Hepatocyte (in vitro differentiated cells): ENCODE results near the gene MB.

ENCODE experiments used
- CTCF ChIP-seq: fragments of 200-600 bp; sonication (generic); IDR thresholded peaks from 2 replicates; pipeline ENCODE4 v1.5.1; 2016; ENCODE audit warnings: antibody characterized with exemption, mild to moderate bottlenecking; ENCODE audit not compliant: poor library complexity
- EZH2 ChIP-seq: fragments of 200-600 bp; sonication (generic); IDR thresholded peaks from 2 replicates; pipeline ENCODE4 v1.6.1; 2016; ENCODE audit warnings: antibody characterized with exemption, mild to moderate bottlenecking, borderline replicate concordance
- EZH2phosphoT487 ChIP-seq: fragments of 200-600 bp; sonication (generic); IDR thresholded peaks from one replicate; pipeline ENCODE4 v1.6.1; 2018; ENCODE audit warnings: antibody characterized with exemption, mild to moderate bottlenecking, low read depth, moderate library complexity; ENCODE audit not compliant: unreplicated experiment, severe bottlenecking

GRCh38 chr22:35617137-35617755 lies at the start of gene MB:
- TF ChIP-seq CTCF (no peak), EZH2phosphoT487 (no peak), EZH2 (no peak)
